DLD1 (cell line): Measurements from ENCODE around the gene VEGFA.

Experiments
- in situ Hi-C: cut with HindIII; loops from 2 replicates; pipeline ENCODE4 v1.10.0; 2017; ENCODE audit warnings: low sequenced_read_pairs

The VEGFA gene

GRCh38 chr6:43758617-43759050, 11.4 kb upstream of the VEGFA start:
- in situ Hi-C loops = no loop called here

GRCh38 chr6:43759136-43759906, 10.7 kb upstream of the VEGFA start:
- in situ Hi-C loops = no loop called here

GRCh38 chr6:43759907-43760206, 10.2 kb upstream of the VEGFA start:
- in situ Hi-C loops = no loop called here

GRCh38 chr6:43760210-43761168, 9.5 kb upstream of the VEGFA start:
- in situ Hi-C loops = no loop called here

GRCh38 chr6:43761666-43762409, 8.2 kb upstream of the VEGFA start:
- in situ Hi-C loops = no loop called here

GRCh38 chr6:43762410-43762768, 7.6 kb upstream of the VEGFA start:
- in situ Hi-C loops = no loop called here

GRCh38 chr6:43762966-43763695, 6.9 kb upstream of the VEGFA start:
- in situ Hi-C loops = no loop called here

GRCh38 chr6:43763812-43764522, 6.0 kb upstream of the VEGFA start:
- in situ Hi-C loops = no loop called here

GRCh38 chr6:43764772-43765171, 5.2 kb upstream of the VEGFA start:
- in situ Hi-C loops = no loop called here

GRCh38 chr6:43765776-43766499, 4.1 kb upstream of the VEGFA start:
- in situ Hi-C loops = no loop called here

GRCh38 chr6:43766500-43766853, 3.5 kb upstream of the VEGFA start:
- in situ Hi-C loops = no loop called here

- in situ Hi-C loops = no loop called here
Measured at GRCh38 chr6:43766964-43767461, 3.0 kb upstream of the VEGFA start.

GRCh38 chr6:43767553-43768505, 2.2 kb upstream of the VEGFA start:
- in situ Hi-C loops = no loop called here

- in situ Hi-C loops = no loop called here
Measured at GRCh38 chr6:43768506-43768860, 1.5 kb upstream of the VEGFA start.

GRCh38 chr6:43768983-43769525, 957 bp upstream of the VEGFA start:
- in situ Hi-C loops = no loop called here

- in situ Hi-C loops = no loop called here
Measured at GRCh38 chr6:43770372-43771209, 580 bp downstream of the VEGFA start.

GRCh38 chr6:43771210-43771857, 1.3 kb downstream of the VEGFA start:
- in situ Hi-C loops = no loop called here
